HepG2 (cell line): ENCODE results near the gene TBC1D22A. TPM values are rescaled to one million over a fixed set of nuclear protein-coding genes. Genes with fewer than 3 reads are reported as not detected.
A peak's percentile ranks its signal among the peaks of the same experiment; 100 is the strongest.

Experiments
- CREB1 ChIP-seq, 2 experiments: fragments of 450-650 bp in 1 of 2; IDR thresholded peaks; 2 replicates each; pipeline ENCODE4 v1.6.1; 2016 to 2017; ENCODE audit warnings: control low read depth in 1 of 2, mild to moderate bottlenecking in 1 of 2, missing compliant biosample characterization in 1 of 2, missing genetic modification characterization in 1 of 2
- NCOR1 ChIP-seq: fragments of 200-600 bp; sonication (generic); IDR thresholded peaks from 2 replicates; pipeline ENCODE4 v1.7.0; 2017; ENCODE audit warnings: antibody characterized with exemption, low read length, borderline replicate concordance
- NR2F1 ChIP-seq, 2 experiments: fragments of 450-650 bp in 1 of 2; formaldehyde crosslinking in 1 of 2; IDR thresholded peaks; 2 replicates each; pipeline versions ENCODE4 v1.5.0 to v1.6.1; 2016 to 2020; ENCODE audit warnings: mild to moderate bottlenecking in 1 of 2, missing compliant biosample characterization in 1 of 2, missing genetic modification reagents in 1 of 2, moderate library complexity in 1 of 2
- ZFP41 ChIP-seq: sonication (generic); formaldehyde crosslinking; IDR thresholded peaks from 2 replicates; pipeline ENCODE4 v1.4.0; 2020; ENCODE audit warnings: mild to moderate bottlenecking, missing genetic modification reagents, borderline replicate concordance
- ZNF44 ChIP-seq: sonication (generic); formaldehyde crosslinking; IDR thresholded peaks from 2 replicates; pipeline ENCODE4 v1.5.1; 2020; ENCODE audit warnings: mild to moderate bottlenecking, missing genetic modification reagents
- ZNF570 ChIP-seq: sonication (generic); formaldehyde crosslinking; IDR thresholded peaks from 2 replicates; pipeline ENCODE4 v1.4.0; 2020; ENCODE audit warnings: mild to moderate bottlenecking, missing genetic modification reagents, borderline replicate concordance
- ZNF674 ChIP-seq: sonication (generic); formaldehyde crosslinking; IDR thresholded peaks from 2 replicates; pipeline ENCODE4 v1.5.0; 2020; ENCODE audit warnings: low read depth, mild to moderate bottlenecking, missing genetic modification reagents
- ZNF687 ChIP-seq: sonication (generic); formaldehyde crosslinking; IDR thresholded peaks from 2 replicates; pipeline ENCODE4 v1.5.1; 2020; ENCODE audit warnings: mild to moderate bottlenecking, missing genetic modification reagents, moderate library complexity
- polyA plus RNA-seq, 8 experiments: library from polyadenylated mRNA; depleted of rRNA in 3 of 8; stranded (reverse) in 7 of 8; unstranded in 1 of 8; fragments of >200 nt; fragmentation: Illumina TruSeq in 4 of 8; extraction: Trizol in 4 of 8; gene quantifications; 2 replicates each; pipeline versions ENCODE4 v1.2.1 to v1.2.3, GENCODE V29; 2011 to 2016; ENCODE audit warnings: low read depth in 4 of 8, missing spikeins in 1 of 8, mixed read lengths in 1 of 8; ENCODE audit not compliant: insufficient read depth in 1 of 8
- total RNA-seq, 5 experiments: library from RNA; depleted of rRNA; stranded (reverse); fragments of >200 nt; fragmentation: Illumina TruSeq; extraction: Trizol; gene quantifications; 2 replicates each; pipeline ENCODE4 v1.2.3, GENCODE V29; 2016; ENCODE audit warnings: low read depth in 1 of 5
- TF ChIP-seq, protein P1 (sequence below): sonication (generic); formaldehyde crosslinking; IDR thresholded peaks from one replicate; pipeline ENCODE4 v1.5.1; 2020; ENCODE audit warnings: mild to moderate bottlenecking, missing genetic modification reagents; ENCODE audit errors: not compliant biosample characterization
- TF ChIP-seq, protein P2 (sequence below): sonication (generic); formaldehyde crosslinking; IDR thresholded peaks from 2 replicates; pipeline ENCODE4 v1.4.0; 2020; ENCODE audit warnings: missing genetic modification reagents
- TF ChIP-seq, protein P3 (sequence below): fragments of 450-650 bp; IDR thresholded peaks from 2 replicates; pipeline ENCODE4 v1.6.1; 2016

TBC1D22A gene
- total and polyA plus RNA-seq, 2 of the 13 experiments (the other 11 are each of a cell fraction or from before 2014, with no cell fraction given), result 17.3 to 18.0 TPM

DNA sequence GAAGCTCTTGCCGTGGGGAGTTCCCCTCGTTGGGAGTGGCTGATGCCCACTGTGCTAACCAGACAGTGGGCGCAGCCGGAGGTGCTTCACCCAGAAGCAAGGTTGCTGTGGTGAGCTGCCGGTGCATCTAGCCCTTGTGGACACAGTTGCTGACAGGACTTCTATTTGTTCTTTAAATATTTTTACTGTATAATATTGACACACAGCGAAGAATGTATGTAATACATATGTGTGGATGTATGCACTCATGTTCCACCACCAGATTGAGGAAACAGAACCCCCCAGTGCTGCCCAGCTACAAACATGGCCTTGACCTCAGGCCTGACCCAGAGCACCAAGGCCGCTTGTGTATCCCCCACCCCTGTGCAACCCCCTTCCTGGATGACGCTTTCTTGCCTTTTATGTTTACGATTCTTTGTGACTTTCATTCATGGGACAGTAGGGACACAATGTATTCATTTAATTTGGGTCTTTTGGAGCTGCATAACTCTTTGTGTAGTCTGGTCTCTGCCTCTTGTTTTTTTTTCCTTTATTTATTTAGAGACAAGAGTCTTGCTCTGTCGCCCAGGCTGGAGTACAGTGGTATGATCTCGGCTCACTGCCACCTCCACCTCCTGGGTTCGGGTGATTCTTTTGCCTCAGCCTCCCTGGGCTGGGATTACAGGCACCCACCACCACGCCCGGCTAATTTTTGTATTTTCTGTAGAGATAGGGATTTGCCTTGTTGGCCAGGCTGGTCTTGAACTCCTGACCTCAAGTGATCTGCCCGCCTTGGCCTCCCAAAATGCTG lies 132.6 kb downstream of the TBC1D22A start (continued):
- TF ChIP-seq, protein P1, sequence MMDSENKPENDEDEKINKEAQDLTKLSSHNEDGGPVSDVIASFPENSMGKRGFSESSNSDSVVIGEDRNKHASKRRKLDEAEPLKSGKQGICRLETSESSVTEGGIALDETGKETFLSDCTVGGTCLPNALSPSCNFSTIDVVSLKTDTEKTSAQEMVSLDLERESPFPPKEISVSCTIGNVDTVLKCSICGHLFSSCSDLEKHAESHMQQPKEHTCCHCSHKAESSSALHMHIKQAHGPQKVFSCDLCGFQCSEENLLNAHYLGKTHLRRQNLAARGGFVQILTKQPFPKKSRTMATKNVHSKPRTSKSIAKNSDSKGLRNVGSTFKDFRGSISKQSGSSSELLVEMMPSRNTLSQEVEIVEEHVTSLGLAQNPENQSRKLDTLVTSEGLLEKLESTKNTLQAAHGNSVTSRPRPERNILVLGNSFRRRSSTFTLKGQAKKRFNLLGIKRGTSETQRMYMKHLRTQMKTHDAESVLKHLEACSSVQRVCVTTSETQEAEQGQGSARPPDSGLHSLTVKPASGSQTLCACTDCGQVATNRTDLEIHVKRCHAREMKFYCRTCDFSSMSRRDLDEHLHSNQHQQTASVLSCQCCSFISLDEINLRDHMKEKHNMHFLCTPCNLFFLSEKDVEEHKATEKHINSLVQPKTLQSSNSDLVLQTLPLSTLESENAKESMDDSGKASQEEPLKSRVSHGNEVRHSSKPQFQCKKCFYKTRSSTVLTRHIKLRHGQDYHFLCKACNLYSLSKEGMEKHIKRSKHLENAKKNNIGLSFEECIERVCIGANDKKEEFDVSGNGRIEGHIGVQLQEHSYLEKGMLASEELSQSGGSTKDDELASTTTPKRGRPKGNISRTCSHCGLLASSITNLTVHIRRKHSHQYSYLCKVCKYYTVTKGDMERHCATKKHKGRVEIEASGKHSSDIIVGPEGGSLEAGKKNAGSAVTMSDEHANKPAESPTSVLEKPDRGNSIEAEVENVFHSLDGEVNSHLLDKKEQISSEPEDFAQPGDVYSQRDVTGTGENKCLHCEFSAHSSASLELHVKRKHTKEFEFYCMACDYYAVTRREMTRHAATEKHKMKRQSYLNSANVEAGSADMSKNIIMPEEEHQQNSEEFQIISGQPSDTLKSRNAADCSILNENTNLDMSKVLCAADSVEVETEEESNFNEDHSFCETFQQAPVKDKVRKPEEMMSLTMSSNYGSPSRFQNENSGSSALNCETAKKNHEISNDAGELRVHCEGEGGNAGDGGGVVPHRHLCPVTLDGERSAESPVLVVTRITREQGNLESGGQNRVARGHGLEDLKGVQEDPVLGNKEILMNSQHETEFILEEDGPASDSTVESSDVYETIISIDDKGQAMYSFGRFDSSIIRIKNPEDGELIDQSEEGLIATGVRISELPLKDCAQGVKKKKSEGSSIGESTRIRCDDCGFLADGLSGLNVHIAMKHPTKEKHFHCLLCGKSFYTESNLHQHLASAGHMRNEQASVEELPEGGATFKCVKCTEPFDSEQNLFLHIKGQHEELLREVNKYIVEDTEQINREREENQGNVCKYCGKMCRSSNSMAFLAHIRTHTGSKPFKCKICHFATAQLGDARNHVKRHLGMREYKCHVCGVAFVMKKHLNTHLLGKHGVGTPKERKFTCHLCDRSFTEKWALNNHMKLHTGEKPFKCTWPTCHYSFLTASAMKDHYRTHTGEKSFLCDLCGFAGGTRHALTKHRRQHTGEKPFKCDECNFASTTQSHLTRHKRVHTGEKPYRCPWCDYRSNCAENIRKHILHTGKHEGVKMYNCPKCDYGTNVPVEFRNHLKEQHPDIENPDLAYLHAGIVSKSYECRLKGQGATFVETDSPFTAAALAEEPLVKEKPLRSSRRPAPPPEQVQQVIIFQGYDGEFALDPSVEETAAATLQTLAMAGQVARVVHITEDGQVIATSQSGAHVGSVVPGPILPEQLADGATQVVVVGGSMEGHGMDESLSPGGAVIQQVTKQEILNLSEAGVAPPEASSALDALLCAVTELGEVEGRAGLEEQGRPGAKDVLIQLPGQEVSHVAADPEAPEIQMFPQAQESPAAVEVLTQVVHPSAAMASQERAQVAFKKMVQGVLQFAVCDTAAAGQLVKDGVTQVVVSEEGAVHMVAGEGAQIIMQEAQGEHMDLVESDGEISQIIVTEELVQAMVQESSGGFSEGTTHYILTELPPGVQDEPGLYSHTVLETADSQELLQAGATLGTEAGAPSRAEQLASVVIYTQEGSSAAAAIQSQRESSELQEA (CRISPR knock-in tag), result no peak
- TF ChIP-seq ZFP41 (CRISPR knock-in tag) (no peak), ZNF687 (CRISPR knock-in tag) (peak; percentile 19), ZNF674 (CRISPR knock-in tag) (no peak), NR2F1 (CRISPR knock-in tag; IDR thresholded peaks at IDR 0.05) (peak; percentile 51 to 65; a peak in 2 of 4 replicates), ZNF44 (CRISPR knock-in tag) (no peak), CREB1 (IDR thresholded peaks at IDR 0.05) (no peak), CREB1 (CRISPR knock-in tag; IDR thresholded peaks at IDR 0.05) (no peak), ZNF570 (CRISPR knock-in tag) (no peak), NCOR1 (peak; percentile 56; the same call in 1 of the 2 replicates)
- TF ChIP-seq, protein P2, sequence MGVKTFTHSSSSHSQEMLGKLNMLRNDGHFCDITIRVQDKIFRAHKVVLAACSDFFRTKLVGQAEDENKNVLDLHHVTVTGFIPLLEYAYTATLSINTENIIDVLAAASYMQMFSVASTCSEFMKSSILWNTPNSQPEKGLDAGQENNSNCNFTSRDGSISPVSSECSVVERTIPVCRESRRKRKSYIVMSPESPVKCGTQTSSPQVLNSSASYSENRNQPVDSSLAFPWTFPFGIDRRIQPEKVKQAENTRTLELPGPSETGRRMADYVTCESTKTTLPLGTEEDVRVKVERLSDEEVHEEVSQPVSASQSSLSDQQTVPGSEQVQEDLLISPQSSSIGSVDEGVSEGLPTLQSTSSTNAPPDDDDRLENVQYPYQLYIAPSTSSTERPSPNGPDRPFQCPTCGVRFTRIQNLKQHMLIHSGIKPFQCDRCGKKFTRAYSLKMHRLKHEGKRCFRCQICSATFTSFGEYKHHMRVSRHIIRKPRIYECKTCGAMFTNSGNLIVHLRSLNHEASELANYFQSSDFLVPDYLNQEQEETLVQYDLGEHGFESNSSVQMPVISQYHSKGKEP (CRISPR knock-in tag), result no peak
- TF ChIP-seq, protein P3, sequence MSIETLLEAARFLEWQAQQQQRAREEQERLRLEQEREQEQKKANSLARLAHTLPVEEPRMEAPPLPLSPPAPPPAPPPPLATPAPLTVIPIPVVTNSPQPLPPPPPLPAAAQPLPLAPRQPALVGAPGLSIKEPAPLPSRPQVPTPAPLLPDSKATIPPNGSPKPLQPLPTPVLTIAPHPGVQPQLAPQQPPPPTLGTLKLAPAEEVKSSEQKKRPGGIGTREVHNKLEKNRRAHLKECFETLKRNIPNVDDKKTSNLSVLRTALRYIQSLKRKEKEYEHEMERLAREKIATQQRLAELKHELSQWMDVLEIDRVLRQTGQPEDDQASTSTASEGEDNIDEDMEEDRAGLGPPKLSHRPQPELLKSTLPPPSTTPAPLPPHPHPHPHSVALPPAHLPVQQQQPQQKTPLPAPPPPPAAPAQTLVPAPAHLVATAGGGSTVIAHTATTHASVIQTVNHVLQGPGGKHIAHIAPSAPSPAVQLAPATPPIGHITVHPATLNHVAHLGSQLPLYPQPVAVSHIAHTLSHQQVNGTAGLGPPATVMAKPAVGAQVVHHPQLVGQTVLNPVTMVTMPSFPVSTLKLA, result no peak
